GM23248 (cell line): ENCODE measurements around the gene CELF1. TPM values are rescaled to one million over a fixed set of nuclear protein-coding genes. Genes with fewer than 3 reads are reported as not detected.
A peak's percentile ranks its signal among the peaks of the same experiment; 100 is the strongest.

Experiments
- DNase-seq: peaks from one replicate; pipeline ENCODE4 v3.0.0-alpha.2; 2015
- H2AFZ ChIP-seq: fragments of 200-600 bp; sonication (generic); 2 replicates; pipeline ENCODE4 v1.6.1; 2016; ENCODE audit warnings: antibody characterized with exemption
- H3F3A ChIP-seq: fragments of 200-600 bp; sonication (generic); 2 replicates; pipeline ENCODE4 v1.6.1; 2016; ENCODE audit warnings: mild to moderate bottlenecking, antibody characterized with exemption, mixed run types; ENCODE audit not compliant: insufficient read depth
- H3K27ac ChIP-seq: fragments of 200-600 bp; sonication (generic); 2 replicates; pipeline ENCODE4 v1.5.1; 2016; ENCODE audit warnings: mild to moderate bottlenecking
- H3K27me3 ChIP-seq: fragments of 200-600 bp; sonication (generic); replicated peaks from 2 replicates; pipeline ENCODE4 v1.6.1; 2016; ENCODE audit warnings: mild to moderate bottlenecking; ENCODE audit not compliant: insufficient read depth
- H3K36me3 ChIP-seq: fragments of 200-600 bp; sonication (generic); 2 replicates; pipeline ENCODE4 v1.6.1; 2016; ENCODE audit warnings: low read depth, mild to moderate bottlenecking
- H3K4me1 ChIP-seq: fragments of 200-600 bp; sonication (generic); 2 replicates; pipeline ENCODE4 v1.6.1; 2016; ENCODE audit warnings: mild to moderate bottlenecking; ENCODE audit not compliant: insufficient read depth
- H3K4me2 ChIP-seq: fragments of 200-600 bp; sonication (generic); one replicate; pipeline ENCODE4 v1.6.1; 2016; ENCODE audit warnings: mild to moderate bottlenecking; ENCODE audit not compliant: unreplicated experiment
- H3K4me3 ChIP-seq: fragments of 200-600 bp; sonication (generic); 2 replicates; pipeline ENCODE4 v1.5.1; 2016; ENCODE audit warnings: mild to moderate bottlenecking
- H3K79me2 ChIP-seq: fragments of 200-600 bp; sonication (generic); 2 replicates; pipeline ENCODE4 v1.6.1; 2016; ENCODE audit warnings: mild to moderate bottlenecking; ENCODE audit not compliant: insufficient read depth
- H3K9ac ChIP-seq: fragments of 200-600 bp; sonication (generic); 2 replicates; pipeline ENCODE4 v1.6.1; 2016; ENCODE audit warnings: mild to moderate bottlenecking
- H3K9me2 ChIP-seq: fragments of 200-600 bp; sonication (generic); 2 replicates; pipeline ENCODE4 v1.6.1; 2016; ENCODE audit warnings: mixed run types, mild to moderate bottlenecking, moderate library complexity; ENCODE audit not compliant: insufficient read depth
- H3K9me3 ChIP-seq: fragments of 200-600 bp; sonication (generic); one replicate; pipeline ENCODE4 v1.6.1; 2017; ENCODE audit warnings: low read depth
- H4K20me1 ChIP-seq: fragments of 200-600 bp; sonication (generic); 2 replicates; pipeline ENCODE4 v1.6.0; 2016; ENCODE audit not compliant: insufficient read depth
- EZH2 ChIP-seq: fragments of 200-600 bp; sonication (generic); IDR thresholded peaks from 2 replicates; pipeline ENCODE4 v1.6.1; 2018; ENCODE audit warnings: antibody characterized with exemption, mild to moderate bottlenecking; ENCODE audit not compliant: insufficient read depth, poor library complexity, severe bottlenecking
- EZH2phosphoT487 ChIP-seq: fragments of 200-600 bp; sonication (generic); IDR thresholded peaks from 2 replicates; pipeline ENCODE4 v1.6.1; 2018; ENCODE audit warnings: antibody characterized with exemption, moderate library complexity, mild to moderate bottlenecking, low read depth; ENCODE audit not compliant: insufficient read depth
- WGBS, 2 experiments: methylation state at CpG; one replicate each; pipeline ENCODE4 v1.1.6; 2015 to 2017; ENCODE audit warnings: low lambda C conversion rate in 2 of 2, low coverage in 1 of 2; ENCODE audit errors: missing lambda C conversion rate in 2 of 2; 5-methylcytosine and 5-hydroxymethylcytosine counted together
- in situ Hi-C: fragments of 300-500 bp; cut with MboI; formaldehyde crosslinking; loops from 2 replicates; pipeline ENCODE4 v1.15.0; 2020
- polyA plus RNA-seq: library from polyadenylated mRNA; unstranded; fragments of >200 nt; fragmentation: Nextera tagmentation; extraction: Ambion mirVana; gene quantifications from 2 replicates; pipeline ENCODE4 v1.2.1, GENCODE V29; 2016
- total RNA-seq: library from RNA; depleted of rRNA; stranded (reverse); fragments of >200 nt; shearing (Covaris generic); gene quantifications from 2 replicates; pipeline ENCODE4 v1.2.3, GENCODE V29; 2014

CELF1 gene
- total and polyA plus RNA-seq, 2 experiments from 2014 or later, result 51.7 to 70.9 TPM

DNA sequence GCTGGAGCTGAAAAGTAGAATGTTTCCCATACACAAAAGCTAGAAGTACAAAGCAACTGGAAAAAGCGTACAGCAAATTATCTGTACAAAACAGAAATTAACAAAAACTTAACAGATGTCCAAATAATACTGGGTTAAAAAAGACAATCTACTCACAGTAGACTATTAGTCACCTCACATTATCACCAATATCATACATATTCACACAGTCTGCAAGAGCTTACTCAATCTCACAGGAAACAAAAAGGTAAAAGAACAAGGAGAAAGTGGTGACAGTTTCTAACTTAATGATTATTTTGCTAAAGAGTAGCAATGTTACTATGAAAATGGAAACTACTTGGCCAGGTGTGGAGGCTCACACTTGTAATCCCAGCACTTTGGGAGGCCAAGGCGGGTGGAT, 11.9 kb downstream of the CELF1 start:
- in situ Hi-C loops, result no loop called here
- no peak overlapping the region for H2AFZ ChIP-seq
- no peaks in the 10 kb centered on the region for H3K9me3 ChIP-seq
- H3K4me3 ChIP-seq, result no peak overlapping the region
- WGBS, 2 experiments, result 98 to 100% methylated on average over 2 of the region's 2 CpGs
- H4K20me1 ChIP-seq, result peaks cover 61% of the 10 kb centered on the region
- peak overlapping the region; percentile 57; the same call in 1 of the 2 replicates for H3K27ac ChIP-seq
- H3K9me2 ChIP-seq, result no peaks in the 10 kb centered on the region
- H3K36me3 ChIP-seq, result no peaks in the 10 kb centered on the region
- H3K4me2 ChIP-seq, result peak overlapping the region; percentile 78
- peaks cover 95% of the 10 kb centered on the region for H3K79me2 ChIP-seq
- DNase-seq, result no peak
- H3K9ac ChIP-seq, result no peak overlapping the region
- no peaks in the 10 kb centered on the region for H3K27me3 ChIP-seq
- H3F3A ChIP-seq, result peaks cover 38% of the 10 kb centered on the region
- peaks cover 25% of the 10 kb centered on the region for H3K4me1 ChIP-seq
- TF ChIP-seq EZH2, result no peak
- TF ChIP-seq EZH2phosphoT487, result no peak

DNA sequence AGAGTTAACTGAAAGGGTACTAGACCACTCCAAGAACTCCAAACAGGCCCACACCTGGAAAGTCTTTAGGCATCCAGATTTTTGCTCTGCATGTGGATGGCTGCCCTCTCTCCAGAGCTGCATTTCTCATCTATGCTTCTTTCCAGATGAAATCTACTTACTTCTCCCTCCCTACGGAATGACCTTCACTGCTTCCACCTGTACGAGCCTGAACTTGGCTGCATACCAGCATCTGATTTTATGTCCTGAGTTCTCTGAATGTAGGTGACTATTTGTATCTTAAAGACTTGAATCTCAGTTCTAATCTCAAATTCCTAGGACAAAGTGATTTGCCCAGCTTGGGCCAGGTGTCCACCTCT, 13.3 kb downstream of the CELF1 start:
- Histone ChIP-seq H3K4me3 (0 out of 2 replicates have a peak overlapping the region, but pooled peaks have one; percentile 26), H2AFZ (no peak overlapping the region), H3F3A (peaks cover 38% of the 10 kb centered on the region), H3K4me1 (peaks cover 25% of the 10 kb centered on the region), H3K79me2 (peaks cover 95% of the 10 kb centered on the region), H3K9me2 (no peaks in the 10 kb centered on the region), H3K9me3 (no peaks in the 10 kb centered on the region), H3K27me3 (no peaks in the 10 kb centered on the region), H3K9ac (no peak overlapping the region), H3K27ac (peak overlapping the region; percentile 57), H3K4me2 (peak overlapping the region; percentile 78), H3K36me3 (peaks cover 6% of the 10 kb centered on the region; the same call in 1 of the 2 replicates), H4K20me1 (peaks cover 53% of the 10 kb centered on the region)
- TF ChIP-seq EZH2, result no peak
- no peak for TF ChIP-seq EZH2phosphoT487
- DNase-seq, result no peak
- in situ Hi-C loops, result no loop called here
- 90 to 94% methylated on average over 2 of the region's 2 CpGs for WGBS, 2 experiments

DNA sequence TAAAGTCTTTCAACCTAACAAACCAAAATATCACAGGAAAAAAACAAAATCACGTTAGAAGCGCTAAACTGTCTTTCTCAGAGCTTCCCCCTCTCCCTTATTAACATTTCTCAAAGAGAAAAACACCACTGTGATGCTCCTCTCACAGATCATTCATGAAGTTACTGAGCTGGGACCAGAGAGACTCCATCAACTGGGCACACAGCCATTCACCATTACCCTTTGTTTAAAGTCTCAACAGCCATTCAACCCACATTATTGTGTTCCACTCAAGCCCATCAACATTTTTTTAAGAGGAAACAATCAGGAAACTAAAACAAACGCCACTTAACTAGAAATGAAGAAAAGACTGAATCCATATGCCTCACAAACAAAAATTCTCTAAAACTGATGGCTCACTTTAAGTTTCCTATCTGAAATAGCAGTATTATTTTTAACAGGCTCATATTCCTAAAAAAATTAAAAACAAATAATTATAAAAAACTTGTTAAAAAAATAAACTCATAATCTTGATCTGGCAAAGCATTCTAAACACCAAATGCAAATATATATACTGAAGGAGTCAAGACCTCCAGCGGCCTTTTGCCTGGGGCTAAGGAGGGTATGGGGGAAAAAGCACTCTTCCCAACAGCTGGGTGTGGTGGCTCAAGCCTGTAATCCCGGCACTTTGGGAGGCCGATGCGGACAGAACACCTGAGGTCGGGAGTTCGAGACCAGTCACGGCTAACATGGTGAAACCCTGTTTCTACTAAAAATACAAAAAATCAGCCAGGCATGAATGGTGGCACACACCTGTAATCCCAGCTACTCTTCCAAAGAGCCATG, 14.0 kb downstream of the CELF1 start:
- Histone ChIP-seq H3K79me2 (peaks cover 95% of the 10 kb centered on the region), H3K9me3 (no peaks in the 10 kb centered on the region), H3K4me3 (no peak overlapping the region), H3K27me3 (no peaks in the 10 kb centered on the region), H4K20me1 (peaks cover 48% of the 10 kb centered on the region), H3K4me1 (peaks cover 31% of the 10 kb centered on the region), H3K9me2 (no peaks in the 10 kb centered on the region), H2AFZ (no peak overlapping the region), H3K36me3 (peaks cover 6% of the 10 kb centered on the region; the same call in 1 of the 2 replicates), H3K9ac (no peak overlapping the region), H3K4me2 (no peak overlapping the region), H3K27ac (no peak overlapping the region), H3F3A (peaks cover 35% of the 10 kb centered on the region)
- DNase-seq, result no peak
- in situ Hi-C loops, result no loop called here
- TF ChIP-seq EZH2, result no peak
- WGBS, 2 experiments, result 94 to 96% methylated on average over 10 of the region's 10 CpGs

DNA sequence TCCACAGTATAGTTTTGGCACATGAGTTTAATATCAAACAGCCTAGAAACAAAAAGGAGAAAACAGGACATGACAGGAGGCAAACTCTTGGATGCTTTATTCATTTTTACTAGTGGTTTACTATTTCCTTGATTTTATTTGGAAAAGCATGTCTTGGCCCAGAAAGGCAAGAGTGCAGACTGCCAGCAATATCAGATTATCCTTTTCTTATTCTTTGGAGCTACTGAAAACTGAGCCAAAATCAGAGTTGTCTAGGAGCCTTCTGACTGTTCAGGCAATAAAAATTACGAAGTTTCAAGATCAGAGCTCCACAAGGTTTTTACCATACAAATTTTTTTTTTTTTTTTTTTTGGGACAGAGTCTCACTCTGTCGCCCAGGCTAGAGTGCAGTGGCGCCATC, 16.0 kb downstream of the CELF1 start:
- peaks cover 44% of the 10 kb centered on the region for H3K4me1 ChIP-seq
- DNase-seq, result no peak
- in situ Hi-C loops, result no loop called here

More for the DNA sequence above, 16.0 kb downstream of the CELF1 start:
- H3K27me3 ChIP-seq, result no peaks in the 10 kb centered on the region
- H3K9me3 ChIP-seq, result no peaks in the 10 kb centered on the region
- no peak overlapping the region for H3K4me3 ChIP-seq
- peaks cover 6% of the 10 kb centered on the region; the same call in 1 of the 2 replicates for H3K36me3 ChIP-seq
- H3F3A ChIP-seq, result peaks cover 31% of the 10 kb centered on the region
- H3K79me2 ChIP-seq, result peaks cover 95% of the 10 kb centered on the region
- H3K4me2 ChIP-seq, result no peak overlapping the region
- no peak overlapping the region for H2AFZ ChIP-seq
- WGBS, 2 experiments, result 83 to 86% methylated on average over 3 of the region's 3 CpGs
- H3K9ac ChIP-seq, result no peak overlapping the region
- TF ChIP-seq EZH2phosphoT487 (no peak), EZH2 (no peak)
- no peak overlapping the region for H3K27ac ChIP-seq
- no peaks in the 10 kb centered on the region for H3K9me2 ChIP-seq
- H4K20me1 ChIP-seq, result peaks cover 35% of the 10 kb centered on the region
